Measurements from ENCODE around the gene GFER.
A peak's percentile ranks its signal among the peaks of the same experiment; 100 is the strongest.

Gene GFER

GRCh38 chr16:1963806-1964505, 20.0 kb upstream of the GFER start:
- no peak overlapping the region for H2BK15ac ChIP-seq (replicated peaks; ENCODE audit: low read depth)
- no CpG with 5 or more reads among the region's 44 CpGs for WGBS (ENCODE audit: extremely low coverage, insufficient coverage, low lambda C conversion rate)
- H3K18ac ChIP-seq (ENCODE audit: low read length): peak overlapping the region; percentile 91
- peak overlapping the region; percentile 85 for H2AK5ac ChIP-seq (ENCODE audit: low read length)
- peaks cover 15% of the 10 kb centered on the region for H3K36me3 ChIP-seq (ENCODE audit: control insufficient read depth, insufficient read depth, low read length)
- H3K4ac ChIP-seq (ENCODE audit: low read depth, low read length): no peak overlapping the region
- H3K23ac ChIP-seq (ENCODE audit: low read length): peak overlapping the region; percentile 48
- no peak overlapping the region for H2BK120ac ChIP-seq (ENCODE audit: low read depth, low read length)
- no peak overlapping the region for H4K5ac ChIP-seq (ENCODE audit: low read length)
- H3K9ac ChIP-seq (ENCODE audit: low read length): peak overlapping the region; percentile 99
- H4K8ac ChIP-seq (ENCODE audit: low read depth, low read length): no peak overlapping the region
- H3K56ac ChIP-seq (ENCODE audit: low read length): peak overlapping the region; percentile 99
- H3K27ac ChIP-seq (ENCODE audit: low read depth, low read length): peak overlapping the region; percentile 85
- H3K4me3 ChIP-seq (ENCODE audit: low read length): peak overlapping the region; percentile 96
- H3K4me1 ChIP-seq (ENCODE audit: control insufficient read depth, low read depth, low read length): no peaks in the 10 kb centered on the region
- H3K27me3 ChIP-seq (ENCODE audit: insufficient read depth, low read length, poor library complexity): no peaks in the 10 kb centered on the region
- peak; percentile 34 for DNase-seq
- H2BK5ac ChIP-seq (ENCODE audit: low read length): peak overlapping the region; percentile 35
- H3K79me2 ChIP-seq (ENCODE audit: control insufficient read depth, insufficient read depth, low read length): peaks cover 37% of the 10 kb centered on the region
- H3K79me1 ChIP-seq (ENCODE audit: low read length): peaks cover 4% of the 10 kb centered on the region
- H3K4me2 ChIP-seq (ENCODE audit: low read length): peak overlapping the region; percentile 100

- no peak within 1 kb of the TSS for H4K5ac ChIP-seq (ENCODE audit: low read length)
- H3K79me1 ChIP-seq (ENCODE audit: low read length): peaks cover 4% of the 10 kb centered on the region
- H3K36me3 ChIP-seq (ENCODE audit: control insufficient read depth, insufficient read depth, low read length): peaks cover 15% of the 10 kb centered on the region
- H3K56ac ChIP-seq (ENCODE audit: low read length): peak within 1 kb of the TSS; percentile 99
- peak within 1 kb of the TSS; percentile 100 for H3K4me2 ChIP-seq (ENCODE audit: low read length)
- WGBS (ENCODE audit: extremely low coverage, insufficient coverage, low lambda C conversion rate): no CpG with 5 or more reads among the region's 97 CpGs
- no peak within 1 kb of the TSS for H3K4ac ChIP-seq (ENCODE audit: low read depth, low read length)
- H2AK5ac ChIP-seq (ENCODE audit: low read length): peak within 1 kb of the TSS; percentile 85
- H4K8ac ChIP-seq (ENCODE audit: low read depth, low read length): peak within 1 kb of the TSS; percentile 65
- peak within 1 kb of the TSS; percentile 85 for H3K27ac ChIP-seq (ENCODE audit: low read depth, low read length)
- H3K4me1 ChIP-seq (ENCODE audit: control insufficient read depth, low read depth, low read length): no peaks in the 10 kb centered on the region
- H3K27me3 ChIP-seq (ENCODE audit: insufficient read depth, low read length, poor library complexity): no peaks in the 10 kb centered on the region
- no peak within 1 kb of the TSS for H2BK120ac ChIP-seq (ENCODE audit: low read depth, low read length)
- peaks cover 37% of the 10 kb centered on the region for H3K79me2 ChIP-seq (ENCODE audit: control insufficient read depth, insufficient read depth, low read length)
- no peak within 1 kb of the TSS for H2BK15ac ChIP-seq (replicated peaks; ENCODE audit: low read depth)
- H3K18ac ChIP-seq (ENCODE audit: low read length): peak within 1 kb of the TSS; percentile 91
- peak within 1 kb of the TSS; percentile 98 for H3K4me3 ChIP-seq (ENCODE audit: low read length)
- H3K9ac ChIP-seq (ENCODE audit: low read length): peak within 1 kb of the TSS; percentile 99
- peak within 1 kb of the TSS; percentile 48 for H3K23ac ChIP-seq (ENCODE audit: low read length)
- DNase-seq: peak; percentile 99
- peak within 1 kb of the TSS; percentile 35 for H2BK5ac ChIP-seq (ENCODE audit: low read length)
Measured at GRCh38 chr16:1964506-1965395, 19.2 kb upstream of the GFER start, which contains the start of gene RPS2. Gene RPS2 (minus strand): TSS chr16:1964826. CDS start chr16:1964625, 201 bp downstream.

- H3K9ac ChIP-seq (ENCODE audit: low read length): peak overlapping the region; percentile 93
- H3K4me2 ChIP-seq (ENCODE audit: low read length): peak overlapping the region; percentile 87
- H2AK5ac ChIP-seq (ENCODE audit: low read length): no peak overlapping the region
- H4K5ac ChIP-seq (ENCODE audit: low read length): no peak overlapping the region
- peak overlapping the region; percentile 88 for H3K18ac ChIP-seq (ENCODE audit: low read length)
- no peak overlapping the region for H2BK5ac ChIP-seq (ENCODE audit: low read length)
- no CpG with 5 or more reads among the region's 24 CpGs for WGBS (ENCODE audit: extremely low coverage, insufficient coverage, low lambda C conversion rate)
- H3K4me1 ChIP-seq (ENCODE audit: control insufficient read depth, low read depth, low read length): no peaks in the 10 kb centered on the region
- H3K4me3 ChIP-seq (ENCODE audit: low read length): peak overlapping the region; percentile 98
- no peak overlapping the region for H2BK15ac ChIP-seq (replicated peaks; ENCODE audit: low read depth)
- no peaks in the 10 kb centered on the region for H3K27me3 ChIP-seq (ENCODE audit: insufficient read depth, low read length, poor library complexity)
- peaks cover 4% of the 10 kb centered on the region for H3K79me1 ChIP-seq (ENCODE audit: low read length)
- H3K27ac ChIP-seq (ENCODE audit: low read depth, low read length): no peak overlapping the region
- H2BK120ac ChIP-seq (ENCODE audit: low read depth, low read length): no peak overlapping the region
- H3K36me3 ChIP-seq (ENCODE audit: control insufficient read depth, insufficient read depth, low read length): peaks cover 15% of the 10 kb centered on the region
- H3K79me2 ChIP-seq (ENCODE audit: control insufficient read depth, insufficient read depth, low read length): peaks cover 30% of the 10 kb centered on the region
- H3K23ac ChIP-seq (ENCODE audit: low read length): peak overlapping the region; percentile 37
- no peak for DNase-seq
- no peak overlapping the region for H3K4ac ChIP-seq (ENCODE audit: low read depth, low read length)
- H4K8ac ChIP-seq (ENCODE audit: low read depth, low read length): peak overlapping the region; percentile 65
- peak overlapping the region; percentile 99 for H3K56ac ChIP-seq (ENCODE audit: low read length)
Measured at GRCh38 chr16:1965396-1966001, 18.5 kb upstream of the GFER start.

DNA sequence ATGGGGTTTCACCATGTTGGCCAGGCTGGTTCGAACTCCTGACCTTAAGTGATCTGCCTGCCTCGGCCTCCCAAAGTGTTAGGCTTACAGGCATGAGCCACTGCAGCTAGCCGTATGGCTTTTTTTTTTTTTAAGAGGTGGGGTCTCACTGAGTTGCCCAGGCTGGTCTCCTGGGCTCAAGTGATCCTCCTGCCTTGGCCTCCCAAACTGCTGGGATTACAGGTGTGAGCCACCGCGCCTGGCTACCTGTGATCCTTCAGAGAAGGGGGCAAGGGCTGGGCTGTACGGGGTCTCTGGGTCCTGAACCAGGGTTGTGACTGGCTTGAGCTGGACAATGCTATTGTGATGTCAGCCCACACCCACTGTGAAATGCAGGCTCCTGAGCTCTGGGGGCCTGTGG, 17.5 kb upstream of the GFER start, which contains the start of gene RNF151:
TSS of gene RNF151 (plus strand) at position 397 of the 400 bp plus-strand sequence. CDS start 26 bp downstream, outside the sequence.
- no peaks in the 10 kb centered on the region for H3K4me1 ChIP-seq (ENCODE audit: control insufficient read depth, low read depth, low read length)
- H4K8ac ChIP-seq (ENCODE audit: low read depth, low read length): no peak within 1 kb of the TSS

DNA sequence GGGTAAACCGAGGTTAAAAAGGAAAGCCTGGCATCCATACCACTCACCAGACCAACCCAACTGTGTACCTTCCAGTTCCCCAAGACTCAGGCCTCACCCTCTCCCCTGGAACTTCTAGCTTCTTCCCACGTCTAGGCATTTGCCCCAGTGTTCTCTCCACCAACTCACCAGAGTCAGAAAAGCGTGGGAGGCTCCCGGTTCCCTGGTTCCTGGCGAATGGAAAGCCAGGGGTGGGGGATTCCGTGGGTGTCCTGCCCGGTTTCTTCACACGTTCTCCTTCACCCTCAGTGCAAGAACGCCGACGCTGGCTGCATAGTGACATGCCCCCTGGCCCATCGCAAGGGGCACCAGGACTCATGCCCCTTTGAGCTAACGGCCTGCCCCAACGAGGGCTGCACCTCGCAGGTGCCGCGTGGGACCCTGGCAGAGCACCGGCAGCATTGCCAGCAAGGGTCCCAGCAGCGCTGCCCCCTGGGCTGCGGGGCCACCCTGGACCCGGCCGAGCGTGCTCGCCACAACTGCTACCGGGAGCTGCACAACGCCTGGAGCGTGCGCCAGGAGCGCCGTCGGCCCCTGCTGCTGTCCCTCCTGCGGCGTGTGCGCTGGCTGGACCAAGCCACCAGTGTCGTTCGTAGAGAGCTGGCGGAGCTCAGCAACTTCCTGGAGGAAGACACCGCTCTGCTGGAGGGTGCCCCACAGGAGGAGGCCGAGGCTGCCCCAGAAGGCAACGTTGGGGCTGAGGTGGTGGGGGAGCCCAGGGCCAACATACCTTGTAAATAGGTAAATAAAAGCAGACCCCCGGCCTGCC, 15.6 kb upstream of the GFER start:
- no peak overlapping the region for H3K27ac ChIP-seq (ENCODE audit: low read depth, low read length)
- no peak overlapping the region for H3K4me2 ChIP-seq (ENCODE audit: low read length)
- no peak overlapping the region for H3K23ac ChIP-seq (ENCODE audit: low read length)
- no peak overlapping the region for H3K9ac ChIP-seq (ENCODE audit: low read length)
- no peak for DNase-seq
- no peak overlapping the region for H2BK5ac ChIP-seq (ENCODE audit: low read length)
- no peak overlapping the region for H4K5ac ChIP-seq (ENCODE audit: low read length)
- peaks cover 10% of the 10 kb centered on the region for H3K79me1 ChIP-seq (ENCODE audit: low read length)
- H2AK5ac ChIP-seq (ENCODE audit: low read length): no peak overlapping the region
- no peaks in the 10 kb centered on the region for H3K27me3 ChIP-seq (ENCODE audit: insufficient read depth, low read length, poor library complexity)
- peaks cover 34% of the 10 kb centered on the region for H3K79me2 ChIP-seq (ENCODE audit: control insufficient read depth, insufficient read depth, low read length)
- H4K8ac ChIP-seq (ENCODE audit: low read depth, low read length): no peak overlapping the region
- H2BK120ac ChIP-seq (ENCODE audit: low read depth, low read length): no peak overlapping the region
- no CpG with 5 or more reads among the region's 41 CpGs for WGBS (ENCODE audit: extremely low coverage, insufficient coverage, low lambda C conversion rate)
- no peak overlapping the region for H3K56ac ChIP-seq (ENCODE audit: low read length)
- no peak overlapping the region for H2BK15ac ChIP-seq (replicated peaks; ENCODE audit: low read depth)
- no peaks in the 10 kb centered on the region for H3K4me1 ChIP-seq (ENCODE audit: control insufficient read depth, low read depth, low read length)
- H3K18ac ChIP-seq (ENCODE audit: low read length): no peak overlapping the region
- no peak overlapping the region for H3K4me3 ChIP-seq (ENCODE audit: low read length)
- H3K4ac ChIP-seq (ENCODE audit: low read depth, low read length): no peak overlapping the region
- H3K36me3 ChIP-seq (ENCODE audit: control insufficient read depth, insufficient read depth, low read length): peaks cover 5% of the 10 kb centered on the region

More for the DNA sequence above, 17.5 kb upstream of the GFER start, which contains the start of gene RNF151:
- Histone ChIP-seq H2BK15ac (replicated peaks; ENCODE audit: low read depth) (no peak within 1 kb of the TSS), H3K4ac (ENCODE audit: low read depth, low read length) (no peak within 1 kb of the TSS), H3K4me3 (ENCODE audit: low read length) (peak within 1 kb of the TSS; percentile 98), H2BK120ac (ENCODE audit: low read depth, low read length) (no peak within 1 kb of the TSS), H2BK5ac (ENCODE audit: low read length) (no peak within 1 kb of the TSS), H3K23ac (ENCODE audit: low read length) (no peak within 1 kb of the TSS), H3K27me3 (ENCODE audit: insufficient read depth, low read length, poor library complexity) (no peaks in the 10 kb centered on the region), H4K5ac (ENCODE audit: low read length) (no peak within 1 kb of the TSS), H3K27ac (ENCODE audit: low read depth, low read length) (no peak within 1 kb of the TSS), H3K9ac (ENCODE audit: low read length) (peak within 1 kb of the TSS; percentile 93), H3K79me1 (ENCODE audit: low read length) (peaks cover 6% of the 10 kb centered on the region), H3K79me2 (ENCODE audit: control insufficient read depth, insufficient read depth, low read length) (peaks cover 30% of the 10 kb centered on the region), H3K56ac (ENCODE audit: low read length) (peak within 1 kb of the TSS; percentile 99), H3K18ac (ENCODE audit: low read length) (no peak within 1 kb of the TSS), H2AK5ac (ENCODE audit: low read length) (no peak within 1 kb of the TSS), H3K4me2 (ENCODE audit: low read length) (peak within 1 kb of the TSS; percentile 87), H3K36me3 (ENCODE audit: control insufficient read depth, insufficient read depth, low read length) (peaks cover 15% of the 10 kb centered on the region)
- WGBS (ENCODE audit: extremely low coverage, insufficient coverage, low lambda C conversion rate): no CpG with 5 or more reads among the region's 6 CpGs
- no peak for DNase-seq

Measured in mesendoderm (in vitro differentiated cells).